Activated CD4-positive, alpha-beta T cell treated with anti-CD3 and anti-CD28 coated beads, Interleukin-2, Interleukin-6, amounts not matched to agents 100 ng/mL and 50 ng/mL, durations not matched to agents 16 hours and 8 hours (primary cell): ENCODE results near the gene DBNL.

Experiments
- DNase-seq: peaks from one replicate; pipeline ENCODE4 v3.0.0-alpha.2; 2020

DBNL gene

GRCh38 chr7:44045226-44046014 is 918 bp downstream of the DBNL start:
- no peak for DNase-seq

- peak; percentile 70 for DNase-seq
Measured at GRCh38 chr7:44046321-44047061, 2.0 kb downstream of the DBNL start.

GRCh38 chr7:44048031-44048795 is 3.7 kb downstream of the DBNL start:
- no peak for DNase-seq

- no peak for DNase-seq
Measured at GRCh38 chr7:44050121-44050914, 5.8 kb downstream of the DBNL start.

- no peak for DNase-seq
Measured at GRCh38 chr7:44050915-44051560, 6.5 kb downstream of the DBNL start.

- no peak for DNase-seq
Measured at GRCh38 chr7:44051611-44052220, 7.2 kb downstream of the DBNL start.

GRCh38 chr7:44052771-44053365 is 8.4 kb downstream of the DBNL start:
- DNase-seq = no peak

- no peak for DNase-seq
Measured at GRCh38 chr7:44056681-44057080, 12.2 kb downstream of the DBNL start.

- no peak for DNase-seq
Measured at GRCh38 chr7:44057181-44057848, 12.8 kb downstream of the DBNL start.

- DNase-seq = no peak
Measured at GRCh38 chr7:44057849-44058758, 13.6 kb downstream of the DBNL start.

- DNase-seq = no peak
Measured at GRCh38 chr7:44058759-44059218, 14.3 kb downstream of the DBNL start.

- DNase-seq = no peak
Measured at GRCh38 chr7:44059219-44060090, 15.0 kb downstream of the DBNL start.

- DNase-seq = no peak
Measured at GRCh38 chr7:44060091-44060947, 15.8 kb downstream of the DBNL start.

- no peak for DNase-seq
Measured at GRCh38 chr7:44060948-44061644, 16.6 kb downstream of the DBNL start.

- DNase-seq = no peak
Measured at GRCh38 chr7:44061645-44062179, 17.2 kb downstream of the DBNL start.

- no peak for DNase-seq
Measured at GRCh38 chr7:44062180-44062902, 17.8 kb downstream of the DBNL start.
